Measurements from ENCODE around the gene DLST. TPM values are rescaled to one million over a fixed set of nuclear protein-coding genes. Genes with fewer than 3 reads are reported as not detected.
"Not testable (repeated sequence)": the region's sequence is repeated elsewhere in the genome, so short reads cannot be mapped to it uniquely, and the experiment has no call there.

The DLST gene
- total and polyA plus RNA-seq, 2 experiments from 2014 or later = 10.8 to 68.7 TPM

GRCh38 chr14:74927225-74927624 is 45.5 kb downstream of the DLST start:
- Histone ChIP-seq H3K4me3 (no peak overlapping the region), H3K27me3 (peaks cover 37% of the 10 kb centered on the region), H3K4me2 (no peak overlapping the region), H3K9me3 (ENCODE audit: low read depth) (no peaks in the 10 kb centered on the region), H3K9me2 (replicated peaks; ENCODE audit: insufficient read depth) (no peaks in the 10 kb centered on the region), H2AFZ (no peak overlapping the region), H3K4me1 (ENCODE audit: insufficient read depth) (peaks cover 4% of the 10 kb centered on the region), H3K27ac (no peak overlapping the region), H4K20me1 (ENCODE audit: insufficient read depth, poor library complexity, severe bottlenecking) (no peaks in the 10 kb centered on the region), H3K36me3 (replicated peaks; ENCODE audit: insufficient read depth, low read depth) (no peaks in the 10 kb centered on the region), H3K79me2 (no peaks in the 10 kb centered on the region)
- TF ChIP-seq EZH2 (IDR thresholded peaks at IDR 0.05; ENCODE audit: borderline replicate concordance) = no peak
- no peak for TF ChIP-seq CTCF (IDR thresholded peaks at IDR 0.05; ENCODE audit: poor library complexity)
- no peak for TF ChIP-seq EZH2phosphoT487 (IDR thresholded peaks at IDR 0.05; ENCODE audit: low read depth, severe bottlenecking, unreplicated experiment)
- DNase-seq (ENCODE audit: low spot score) = no peak
- WGBS (ENCODE audit: low lambda C conversion rate, missing lambda C conversion rate) = 45% methylated on average over 6 of the region's 6 CpGs

GRCh38 chr14:74929242-74929641 is 47.5 kb downstream of the DLST start:
- no peaks in the 10 kb centered on the region for H3K36me3 ChIP-seq (replicated peaks; ENCODE audit: insufficient read depth, low read depth)
- H2AFZ ChIP-seq = no peak overlapping the region
- H3K4me2 ChIP-seq = no peak overlapping the region
- H3K4me1 ChIP-seq (ENCODE audit: insufficient read depth) = no peaks in the 10 kb centered on the region
- no peak for DNase-seq (ENCODE audit: low spot score)
- no peak overlapping the region for H3K4me3 ChIP-seq
- H4K20me1 ChIP-seq (ENCODE audit: insufficient read depth, poor library complexity, severe bottlenecking) = no peaks in the 10 kb centered on the region
- H3K27me3 ChIP-seq = peaks cover 30% of the 10 kb centered on the region
- WGBS (ENCODE audit: low lambda C conversion rate, missing lambda C conversion rate) = 82% methylated on average over 6 of the region's 6 CpGs
- no peaks in the 10 kb centered on the region for H3K9me2 ChIP-seq (replicated peaks; ENCODE audit: insufficient read depth)
- H3K79me2 ChIP-seq = no peaks in the 10 kb centered on the region
- no peaks in the 10 kb centered on the region for H3K9me3 ChIP-seq (ENCODE audit: low read depth)
- H3K27ac ChIP-seq = no peak overlapping the region
- TF ChIP-seq CTCF (IDR thresholded peaks at IDR 0.05; ENCODE audit: poor library complexity) (no peak), EZH2phosphoT487 (IDR thresholded peaks at IDR 0.05; ENCODE audit: low read depth, severe bottlenecking, unreplicated experiment) (no peak), EZH2 (IDR thresholded peaks at IDR 0.05; ENCODE audit: borderline replicate concordance) (no peak)

GRCh38 chr14:74931744-74932143 is 50.0 kb downstream of the DLST start:
- H3K9me2 ChIP-seq (replicated peaks; ENCODE audit: insufficient read depth); H3K4me3 ChIP-seq; H3K79me2 ChIP-seq; H3K4me2 ChIP-seq; H2AFZ ChIP-seq; H3K27ac ChIP-seq; H4K20me1 ChIP-seq (ENCODE audit: insufficient read depth, poor library complexity, severe bottlenecking); DNase-seq (ENCODE audit: low spot score); H3K9me3 ChIP-seq (ENCODE audit: low read depth); H3K4me1 ChIP-seq (ENCODE audit: insufficient read depth); H3K36me3 ChIP-seq (replicated peaks; ENCODE audit: insufficient read depth, low read depth): not testable (repeated sequence)
- 89% methylated on average over 9 of the region's 9 CpGs for WGBS (ENCODE audit: low lambda C conversion rate, missing lambda C conversion rate)
- H3K27me3 ChIP-seq = peaks cover 25% of the 10 kb centered on the region

- H3K4me3 ChIP-seq = no peak overlapping the region
- H3K9me2 ChIP-seq (replicated peaks; ENCODE audit: insufficient read depth) = no peaks in the 10 kb centered on the region
- no peak for DNase-seq (ENCODE audit: low spot score)
- no peaks in the 10 kb centered on the region for H3K79me2 ChIP-seq
- no peaks in the 10 kb centered on the region for H4K20me1 ChIP-seq (ENCODE audit: insufficient read depth, poor library complexity, severe bottlenecking)
- TF ChIP-seq CTCF (IDR thresholded peaks at IDR 0.05; ENCODE audit: poor library complexity) (no peak), EZH2phosphoT487 (IDR thresholded peaks at IDR 0.05; ENCODE audit: low read depth, severe bottlenecking, unreplicated experiment) (no peak), EZH2 (IDR thresholded peaks at IDR 0.05; ENCODE audit: borderline replicate concordance) (no peak)
- no peaks in the 10 kb centered on the region for H3K36me3 ChIP-seq (replicated peaks; ENCODE audit: insufficient read depth, low read depth)
- no peak overlapping the region for H3K27ac ChIP-seq
- no peak overlapping the region for H2AFZ ChIP-seq
- H3K9me3 ChIP-seq (ENCODE audit: low read depth) = no peaks in the 10 kb centered on the region
- H3K4me2 ChIP-seq = no peak overlapping the region
- 49% methylated on average over 6 of the region's 6 CpGs for WGBS (ENCODE audit: low lambda C conversion rate, missing lambda C conversion rate)
- peaks cover 25% of the 10 kb centered on the region for H3K27me3 ChIP-seq
- peaks cover 5% of the 10 kb centered on the region for H3K4me1 ChIP-seq (ENCODE audit: insufficient read depth)
These were observed 50.7 kb downstream of the DLST start for GRCh38 chr14:74932401-74932901.

GRCh38 chr14:74932936-74933335 is 51.2 kb downstream of the DLST start:
- H3K36me3 ChIP-seq (replicated peaks; ENCODE audit: insufficient read depth, low read depth); H3K4me1 ChIP-seq (ENCODE audit: insufficient read depth); H3K4me3 ChIP-seq; H3K79me2 ChIP-seq; DNase-seq (ENCODE audit: low spot score); H4K20me1 ChIP-seq (ENCODE audit: insufficient read depth, poor library complexity, severe bottlenecking); H3K9me2 ChIP-seq (replicated peaks; ENCODE audit: insufficient read depth); H2AFZ ChIP-seq; H3K9me3 ChIP-seq (ENCODE audit: low read depth); H3K4me2 ChIP-seq; H3K27ac ChIP-seq: not testable (repeated sequence)
- WGBS (ENCODE audit: low lambda C conversion rate, missing lambda C conversion rate) = 97% methylated on average over 4 of the region's 4 CpGs
- H3K27me3 ChIP-seq = peaks cover 25% of the 10 kb centered on the region

Data from hepatocyte (in vitro differentiated cells).